H9 (cell line): Measurements from ENCODE around the gene CEP131. TPM values are rescaled to one million over a fixed set of nuclear protein-coding genes. Genes with fewer than 3 reads are reported as not detected.

Experiments used
- DNase-seq: peaks from one replicate; pipeline ENCODE4 v3.0.0-alpha.2; 2017
- H2AFZ ChIP-seq: one replicate; pipeline ENCODE4 v1.6.1; 2013; ENCODE audit warnings: mild to moderate bottlenecking, low read length, control low read depth, moderate library complexity
- H2AK5ac ChIP-seq: 2 replicates; pipeline ENCODE4 v1.6.1; 2013; ENCODE audit warnings: low read length, control low read depth, mixed read lengths; ENCODE audit not compliant: insufficient read length
- H2BK120ac ChIP-seq: one replicate; pipeline ENCODE4 v1.6.1; 2013; ENCODE audit warnings: low read depth, mild to moderate bottlenecking, low read length, control low read depth, inconsistent platforms; ENCODE audit not compliant: poor library complexity, severe bottlenecking
- H2BK12ac ChIP-seq: 2 replicates; pipeline ENCODE4 v1.6.1; 2013; ENCODE audit warnings: low read length, control low read depth, mixed read lengths, low read depth; ENCODE audit not compliant: insufficient read length
- H2BK15ac ChIP-seq: 2 replicates; pipeline ENCODE4 v1.6.1; 2013; ENCODE audit warnings: low read depth, low read length, control low read depth
- H2BK20ac ChIP-seq: one replicate; pipeline ENCODE4 v1.6.1; 2013; ENCODE audit warnings: low read depth, mild to moderate bottlenecking, low read length, control low read depth, inconsistent platforms; ENCODE audit not compliant: poor library complexity, severe bottlenecking
- H2BK5ac ChIP-seq: 2 replicates; pipeline ENCODE4 v1.6.1; 2013; ENCODE audit warnings: low read length, control low read depth, mixed read lengths; ENCODE audit not compliant: insufficient read length
- H3K14ac ChIP-seq: 2 replicates; pipeline ENCODE4 v1.6.1; 2013; ENCODE audit warnings: low read length, control low read depth; ENCODE audit not compliant: insufficient read depth
- H3K18ac ChIP-seq: 2 replicates; pipeline ENCODE4 v1.6.1; 2013; ENCODE audit warnings: low read depth, mild to moderate bottlenecking, mixed read lengths, low read length, control low read depth; ENCODE audit not compliant: insufficient read length
- H3K23ac ChIP-seq: 2 replicates; pipeline ENCODE4 v1.6.1; 2013; ENCODE audit warnings: low read length, control low read depth, mixed read lengths, low read depth; ENCODE audit not compliant: insufficient read length
- H3K23me2 ChIP-seq: 2 replicates; pipeline ENCODE4 v1.6.1; 2013; ENCODE audit warnings: low read depth, mild to moderate bottlenecking, mixed read lengths, low read length, control low read depth; ENCODE audit not compliant: insufficient read length, poor library complexity, severe bottlenecking
- H3K27ac ChIP-seq: 2 replicates; pipeline ENCODE4 v1.5.1; 2013; ENCODE audit warnings: low read length, control low read depth, mixed read lengths, low read depth; ENCODE audit not compliant: insufficient read length
- H3K27me3 ChIP-seq: 2 replicates; pipeline ENCODE4 v1.6.1; 2013; ENCODE audit warnings: low read length, control low read depth, inconsistent platforms; ENCODE audit not compliant: insufficient read depth
- H3K4ac ChIP-seq: 2 replicates; pipeline ENCODE4 v1.6.1; 2013; ENCODE audit warnings: low read depth, mild to moderate bottlenecking, control low read depth, inconsistent platforms, low read length, moderate library complexity
- H3K4me1 ChIP-seq: 2 replicates; pipeline ENCODE4 v1.6.1; 2013; ENCODE audit warnings: low read length, control low read depth, inconsistent platforms; ENCODE audit not compliant: insufficient read depth
- H3K4me2 ChIP-seq: 2 replicates; pipeline ENCODE4 v1.6.1; 2013; ENCODE audit warnings: low read length, control low read depth, mixed read lengths; ENCODE audit not compliant: insufficient read length, insufficient read depth
- H3K56ac ChIP-seq: 2 replicates; pipeline ENCODE4 v1.6.1; 2013; ENCODE audit warnings: low read depth, mild to moderate bottlenecking, mixed read lengths, low read length, control low read depth; ENCODE audit not compliant: insufficient read length
- H3K79me1 ChIP-seq: 2 replicates; pipeline ENCODE4 v1.6.1; 2013; ENCODE audit warnings: low read depth, mild to moderate bottlenecking, moderate library complexity, low read length, control low read depth, inconsistent platforms; ENCODE audit not compliant: insufficient read depth, poor library complexity, severe bottlenecking
- H3K79me2 ChIP-seq: 2 replicates; pipeline ENCODE4 v1.6.1; 2013; ENCODE audit warnings: low read length, control low read depth, inconsistent platforms; ENCODE audit not compliant: insufficient read depth
- H3K9ac ChIP-seq: 2 replicates; pipeline ENCODE4 v1.6.1; 2013; ENCODE audit warnings: low read length, control low read depth, mixed read lengths; ENCODE audit not compliant: insufficient read length; ENCODE audit errors: extremely low read depth
- H3K9me3 ChIP-seq: one replicate; pipeline ENCODE4 v1.6.1; 2013; ENCODE audit warnings: low read depth, low read length, inconsistent platforms; ENCODE audit not compliant: control insufficient read depth
- H3T11ph ChIP-seq: one replicate; pipeline ENCODE4 v1.6.1; 2013; ENCODE audit warnings: mild to moderate bottlenecking, low read length, control low read depth, inconsistent platforms
- H4K20me1 ChIP-seq: one replicate; pipeline ENCODE4 v1.6.1; 2013; ENCODE audit not compliant: control insufficient read depth, insufficient read length, insufficient read depth
- H4K5ac ChIP-seq: 2 replicates; pipeline ENCODE4 v1.6.1; 2013; ENCODE audit warnings: low read depth, mild to moderate bottlenecking, mixed read lengths, low read length, control low read depth; ENCODE audit not compliant: insufficient read length
- H4K8ac ChIP-seq: replicated peaks from 2 replicates; pipeline ENCODE4 v1.6.1; 2013; ENCODE audit warnings: low read length, control low read depth, mixed read lengths, low read depth; ENCODE audit not compliant: insufficient read length
- H4K91ac ChIP-seq: 2 replicates; pipeline ENCODE4 v1.6.1; 2013; ENCODE audit warnings: low read depth, mild to moderate bottlenecking, moderate library complexity, mixed read lengths, low read length, control low read depth; ENCODE audit not compliant: insufficient read length
- H3K27ac Mint-ChIP-seq, 3 experiments: 2 replicates in 2 of 3; 3 replicates in 1 of 3; pipeline ENCODE4 v1.8.0; 2020 to 2021; ENCODE audit warnings: mixed read lengths in 3 of 3, mild to moderate bottlenecking in 1 of 3, moderate library complexity in 1 of 3
- H3K27me3 Mint-ChIP-seq: 2 replicates; pipeline ENCODE4 v1.8.0; 2021; ENCODE audit warnings: low read depth, mild to moderate bottlenecking, moderate library complexity, mixed read lengths
- H3K36me3 Mint-ChIP-seq, 3 experiments: 2 replicates in 2 of 3; 3 replicates in 1 of 3; pipeline ENCODE4 v1.8.0; 2020 to 2021; ENCODE audit warnings: low read depth in 3 of 3, mixed read lengths in 3 of 3; ENCODE audit not compliant: insufficient read depth in 1 of 3
- H3K4me1 Mint-ChIP-seq, 2 experiments: 2 replicates each; pipeline ENCODE4 v1.8.0; 2020; ENCODE audit warnings: mixed read lengths in 2 of 2
- H3K4me3 Mint-ChIP-seq, 2 experiments: 2 replicates in 1 of 2; 3 replicates in 1 of 2; pipeline ENCODE4 v1.8.0; 2020 to 2021; ENCODE audit warnings: mild to moderate bottlenecking in 2 of 2, mixed read lengths in 2 of 2, moderate library complexity in 1 of 2
- H3K9me3 Mint-ChIP-seq, 2 experiments: 2 replicates in 1 of 2; 3 replicates in 1 of 2; pipeline ENCODE4 v1.8.0; 2020; ENCODE audit warnings: mild to moderate bottlenecking in 2 of 2, mixed read lengths in 2 of 2, moderate library complexity in 1 of 2
- WGBS: extraction: QIAGEN DNeasy Blood & Tissue Kit; methylation state at CpG from one replicate; pipeline ENCODE4 v1.1.7; 2013; ENCODE audit warnings: missing lambda C conversion rate, low lambda C conversion rate, mixed read lengths; ENCODE audit not compliant: insufficient read length; ENCODE audit errors: extremely low coverage; 5-methylcytosine and 5-hydroxymethylcytosine counted together
- total RNA-seq: library from RNA; stranded (reverse); gene quantifications from 2 replicates; pipeline ENCODE4 v1.2.1, GENCODE V29; 2021
- TF ChIP-seq, protein P1 (sequence below): fragments of 200-600 bp; sonication (generic); conservative IDR thresholded peaks from 3 replicates; pipeline ENCODE4 v1.8.0; 2021; ENCODE audit warnings: antibody characterized with exemption, mild to moderate bottlenecking

Gene CEP131
- total RNA-seq, 1 experiment from 2014 or later = 16.3 TPM

DNA sequence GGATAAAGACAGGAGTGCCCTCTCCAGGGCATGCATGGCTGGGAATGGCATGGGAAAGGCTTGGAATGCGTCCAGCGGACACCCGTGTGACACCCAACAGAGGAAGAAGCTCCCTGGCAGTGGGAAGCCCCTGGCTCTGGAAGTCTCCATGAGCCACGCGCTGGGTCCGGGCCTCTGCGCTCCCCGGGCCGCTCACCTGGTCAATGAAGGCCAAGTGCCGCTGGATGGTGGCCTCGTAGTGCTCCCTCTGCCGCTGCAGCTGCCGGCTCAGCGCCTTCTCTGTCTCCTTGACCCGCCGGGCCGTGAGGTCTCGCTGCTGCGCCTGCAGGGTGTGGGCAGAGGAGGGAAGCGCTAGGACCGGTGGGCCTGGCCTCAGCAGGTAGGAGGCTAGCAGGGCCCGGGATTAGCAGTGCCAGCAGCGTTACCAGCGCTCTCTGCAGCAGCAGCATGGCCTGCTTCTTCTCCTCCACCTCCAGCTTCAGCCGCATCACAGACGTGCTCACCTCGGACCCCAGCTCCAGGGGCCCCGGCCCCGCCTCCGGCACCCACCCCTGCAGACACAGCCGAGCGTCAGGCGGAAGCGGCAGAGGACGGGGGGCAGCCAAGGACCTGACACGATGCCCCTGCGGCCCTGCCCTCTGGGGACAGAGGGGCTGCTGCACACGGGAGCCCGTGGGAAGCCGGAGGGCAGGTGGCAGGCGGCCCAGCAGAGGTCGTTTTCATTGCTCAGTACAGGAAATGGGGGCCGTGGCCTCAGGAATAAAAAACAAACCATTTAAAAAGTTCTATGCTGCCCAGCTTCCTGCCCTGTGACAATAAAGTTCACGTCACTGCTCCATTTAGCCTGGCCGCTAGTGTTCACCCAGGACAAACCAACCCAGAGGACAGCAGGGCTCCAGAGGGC, 26.0 kb downstream of the CEP131 start:
- no CpG with 5 or more reads among the region's 45 CpGs for WGBS
- H3K4me1 Mint-ChIP-seq = peaks cover 3% of the 10 kb centered on the region in 2 experiments; a peak in 2 of 4 replicates
- H3K27ac Mint-ChIP-seq = no peak overlapping the region
- Histone ChIP-seq H3K4ac (no peak overlapping the region), H2AK5ac (no peak overlapping the region), H3K56ac (no peak overlapping the region), H3K9ac (no peak overlapping the region), H2AFZ (no peak overlapping the region), H2BK12ac (no peak overlapping the region), H3K18ac (no peak overlapping the region), H4K91ac (no peak overlapping the region), H3T11ph (no peak overlapping the region), H3K23me2 (no peaks in the 10 kb centered on the region), H3K9me3 (no peaks in the 10 kb centered on the region), H3K79me1 (no peaks in the 10 kb centered on the region), H4K5ac (no peak overlapping the region), H3K23ac (no peak overlapping the region), H3K14ac (no peak overlapping the region), H3K79me2 (no peaks in the 10 kb centered on the region), H4K8ac (no peak overlapping the region), H3K4me2 (no peak overlapping the region), H3K27me3 (no peaks in the 10 kb centered on the region), H2BK5ac (no peak overlapping the region), H2BK20ac (no peak overlapping the region), H3K4me1 (no peaks in the 10 kb centered on the region), H2BK15ac (no peak overlapping the region), H4K20me1 (no peaks in the 10 kb centered on the region), H2BK120ac (no peak overlapping the region), H3K27ac (no peak overlapping the region)
- H3K27me3 Mint-ChIP-seq = no peaks in the 10 kb centered on the region
- no peak for DNase-seq
- peaks cover 0 to 17% (median 13%) of the 10 kb centered on the region in 3 experiments; a peak in 5 of 7 replicates for H3K36me3 Mint-ChIP-seq
- no peak overlapping the region for H3K4me3 Mint-ChIP-seq
- no peaks in the 10 kb centered on the region for H3K9me3 Mint-ChIP-seq
- TF ChIP-seq, protein P1, sequence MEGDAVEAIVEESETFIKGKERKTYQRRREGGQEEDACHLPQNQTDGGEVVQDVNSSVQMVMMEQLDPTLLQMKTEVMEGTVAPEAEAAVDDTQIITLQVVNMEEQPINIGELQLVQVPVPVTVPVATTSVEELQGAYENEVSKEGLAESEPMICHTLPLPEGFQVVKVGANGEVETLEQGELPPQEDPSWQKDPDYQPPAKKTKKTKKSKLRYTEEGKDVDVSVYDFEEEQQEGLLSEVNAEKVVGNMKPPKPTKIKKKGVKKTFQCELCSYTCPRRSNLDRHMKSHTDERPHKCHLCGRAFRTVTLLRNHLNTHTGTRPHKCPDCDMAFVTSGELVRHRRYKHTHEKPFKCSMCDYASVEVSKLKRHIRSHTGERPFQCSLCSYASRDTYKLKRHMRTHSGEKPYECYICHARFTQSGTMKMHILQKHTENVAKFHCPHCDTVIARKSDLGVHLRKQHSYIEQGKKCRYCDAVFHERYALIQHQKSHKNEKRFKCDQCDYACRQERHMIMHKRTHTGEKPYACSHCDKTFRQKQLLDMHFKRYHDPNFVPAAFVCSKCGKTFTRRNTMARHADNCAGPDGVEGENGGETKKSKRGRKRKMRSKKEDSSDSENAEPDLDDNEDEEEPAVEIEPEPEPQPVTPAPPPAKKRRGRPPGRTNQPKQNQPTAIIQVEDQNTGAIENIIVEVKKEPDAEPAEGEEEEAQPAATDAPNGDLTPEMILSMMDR = no peak
